OCI-LY3 (cell line): ENCODE measurements around the gene PTK6.

ENCODE experiments used
- H2AFZ ChIP-seq: fragments of 200-600, 300-600 bp; shearing (Covaris generic); 2 replicates; pipeline ENCODE4 v1.6.0; 2014; ENCODE audit warnings: antibody characterized with exemption, low read depth, low read length
- H3K27ac ChIP-seq: fragments of 200-600, 300-600 bp; sonication (generic); 2 replicates; pipeline ENCODE4 v1.5.1; 2014; ENCODE audit warnings: mild to moderate bottlenecking, low read length, moderate library complexity, mixed read lengths
- H3K27me3 ChIP-seq: fragments of 200-600, 300-600 bp; sonication (generic); 2 replicates; pipeline ENCODE4 v1.6.1; 2014; ENCODE audit warnings: low read depth, low read length, mixed read lengths
- H3K36me3 ChIP-seq: fragments of 200-600, 300-600 bp; sonication (generic); replicated peaks from 2 replicates; pipeline ENCODE3; 2014; ENCODE audit warnings: low read depth, low read length, mixed read lengths
- H3K4me1 ChIP-seq: fragments of 300-600, 200-600 bp; sonication (generic); 2 replicates; pipeline ENCODE4 v1.6.1; 2014; ENCODE audit warnings: low read length, mixed read lengths
- H3K4me2 ChIP-seq: fragments of 200-600, 300-600 bp; sonication (generic); 2 replicates; pipeline ENCODE4 v1.6.1; 2014; ENCODE audit warnings: low read length, mixed read lengths
- H3K4me3 ChIP-seq: fragments of 300-600, 200-600 bp; sonication (generic); 2 replicates; pipeline ENCODE4 v1.5.1; 2014; ENCODE audit warnings: antibody characterized with exemption, mild to moderate bottlenecking, low read length, moderate library complexity
- H3K79me2 ChIP-seq: fragments of 300-600, 200-600 bp; shearing (Covaris generic); 2 replicates; pipeline ENCODE4 v1.6.1; 2014; ENCODE audit warnings: mild to moderate bottlenecking, low read length, mixed read lengths
- H3K9ac ChIP-seq: fragments of 300-600, 200-600 bp; shearing (Covaris generic); 2 replicates; pipeline ENCODE4 v1.6.0; 2014; ENCODE audit warnings: mild to moderate bottlenecking, low read length, moderate library complexity
- H3K9me3 ChIP-seq: fragments of 200-600, 300-600 bp; shearing (Covaris generic); 2 replicates; pipeline ENCODE4 v1.6.1; 2014; ENCODE audit warnings: low read length, mixed read lengths; ENCODE audit not compliant: insufficient read depth
- H4K20me1 ChIP-seq: fragments of 200-600, 300-600 bp; sonication (generic); 2 replicates; pipeline ENCODE4 v1.6.1; 2016; ENCODE audit warnings: low read length, mixed read lengths; ENCODE audit not compliant: insufficient read depth
- EZH2phosphoT487 ChIP-seq: fragments of 200-600 bp; shearing (Covaris generic); IDR thresholded peaks from 2 replicates; pipeline ENCODE4 v1.6.1; 2018; ENCODE audit warnings: antibody characterized with exemption, mixed run types, low read depth
- TF ChIP-seq, protein P1 (sequence below): fragments of 200-600, 300-600 bp; sonication (generic); IDR thresholded peaks from 2 replicates; pipeline ENCODE4 v1.5.1; 2014; ENCODE audit warnings: antibody characterized with exemption, low read length, low read depth

Gene PTK6

DNA sequence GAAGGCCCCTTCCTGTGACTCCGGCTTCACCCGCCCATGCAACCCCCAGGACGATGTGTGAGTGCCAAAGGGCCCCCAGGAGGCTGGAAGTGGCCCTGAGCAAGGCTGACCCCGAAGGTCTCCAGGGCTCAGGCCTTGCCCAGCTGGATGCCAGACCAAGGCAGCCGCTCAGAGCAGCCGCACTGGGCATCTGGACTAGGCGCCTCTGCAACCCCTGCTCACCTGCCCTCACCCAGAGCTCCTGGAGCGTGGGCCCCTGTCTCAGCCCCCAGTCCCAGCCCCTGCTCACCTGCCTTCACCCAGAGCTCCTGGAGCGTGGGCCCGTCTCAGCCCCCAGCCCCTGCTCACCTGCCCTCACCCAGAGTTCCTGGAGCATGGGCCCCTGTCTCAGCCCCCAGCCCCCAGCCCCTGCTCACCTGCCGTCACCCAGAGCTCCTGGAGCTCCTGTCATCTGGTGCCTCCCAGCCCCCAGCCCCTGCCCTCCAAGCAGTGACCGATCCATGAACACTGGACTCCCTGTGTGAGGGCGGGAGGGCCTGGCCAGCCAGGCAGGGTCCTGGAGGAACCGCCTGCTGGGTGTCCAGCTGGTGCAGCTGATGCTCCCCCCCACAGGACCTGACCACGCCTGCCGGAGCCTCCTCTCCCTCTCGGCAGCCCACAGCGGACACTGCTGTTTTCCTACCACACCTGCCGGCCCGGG, 9.2 kb upstream of the PTK6 start:
- Histone ChIP-seq H3K4me1 (peaks cover 13% of the 10 kb centered on the region), H3K9me3 (no peaks in the 10 kb centered on the region), H4K20me1 (peaks cover 4% of the 10 kb centered on the region; the same call in 1 of the 2 replicates), H2AFZ (no peak overlapping the region), H3K79me2 (no peaks in the 10 kb centered on the region), H3K36me3 (no peaks in the 10 kb centered on the region), H3K27ac (no peak overlapping the region), H3K27me3 (peaks cover 63% of the 10 kb centered on the region), H3K4me3 (no peak overlapping the region), H3K9ac (no peak overlapping the region), H3K4me2 (no peak overlapping the region)
- TF ChIP-seq, protein P1, sequence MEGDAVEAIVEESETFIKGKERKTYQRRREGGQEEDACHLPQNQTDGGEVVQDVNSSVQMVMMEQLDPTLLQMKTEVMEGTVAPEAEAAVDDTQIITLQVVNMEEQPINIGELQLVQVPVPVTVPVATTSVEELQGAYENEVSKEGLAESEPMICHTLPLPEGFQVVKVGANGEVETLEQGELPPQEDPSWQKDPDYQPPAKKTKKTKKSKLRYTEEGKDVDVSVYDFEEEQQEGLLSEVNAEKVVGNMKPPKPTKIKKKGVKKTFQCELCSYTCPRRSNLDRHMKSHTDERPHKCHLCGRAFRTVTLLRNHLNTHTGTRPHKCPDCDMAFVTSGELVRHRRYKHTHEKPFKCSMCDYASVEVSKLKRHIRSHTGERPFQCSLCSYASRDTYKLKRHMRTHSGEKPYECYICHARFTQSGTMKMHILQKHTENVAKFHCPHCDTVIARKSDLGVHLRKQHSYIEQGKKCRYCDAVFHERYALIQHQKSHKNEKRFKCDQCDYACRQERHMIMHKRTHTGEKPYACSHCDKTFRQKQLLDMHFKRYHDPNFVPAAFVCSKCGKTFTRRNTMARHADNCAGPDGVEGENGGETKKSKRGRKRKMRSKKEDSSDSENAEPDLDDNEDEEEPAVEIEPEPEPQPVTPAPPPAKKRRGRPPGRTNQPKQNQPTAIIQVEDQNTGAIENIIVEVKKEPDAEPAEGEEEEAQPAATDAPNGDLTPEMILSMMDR: no peak
- no peak for TF ChIP-seq EZH2phosphoT487

DNA sequence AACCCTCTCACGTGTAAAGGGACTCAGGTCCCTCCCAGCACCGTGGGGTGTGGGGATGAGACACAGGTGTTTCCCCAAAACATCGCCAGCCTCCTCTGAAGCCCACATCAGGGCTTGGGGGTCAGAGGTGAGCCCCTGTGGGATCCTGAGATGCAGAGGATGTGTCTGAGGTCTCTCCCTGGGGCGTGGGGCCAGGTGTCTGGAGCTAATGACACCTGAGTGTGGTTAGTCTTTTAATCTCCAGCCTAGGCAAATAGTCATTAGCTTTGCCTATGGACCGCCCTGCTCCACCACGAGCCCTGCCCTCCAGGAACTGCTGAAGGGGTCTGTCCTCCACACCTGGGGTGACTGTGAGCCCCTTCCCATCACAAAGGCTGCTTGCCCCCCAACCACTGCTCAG, 8.6 kb upstream of the PTK6 start:
- TF ChIP-seq, protein P1: no peak
- TF ChIP-seq EZH2phosphoT487: no peak
- Histone ChIP-seq H3K4me1 (peaks cover 13% of the 10 kb centered on the region), H3K4me3 (no peak overlapping the region), H3K4me2 (no peak overlapping the region), H3K9me3 (no peaks in the 10 kb centered on the region), H3K36me3 (no peaks in the 10 kb centered on the region), H4K20me1 (no peaks in the 10 kb centered on the region; the same call in 1 of the 2 replicates), H3K9ac (no peak overlapping the region), H3K27me3 (peaks cover 58% of the 10 kb centered on the region), H3K79me2 (no peaks in the 10 kb centered on the region), H2AFZ (no peak overlapping the region), H3K27ac (no peak overlapping the region)

- Histone ChIP-seq H3K36me3 (no peaks in the 10 kb centered on the region), H3K4me2 (no peak overlapping the region), H4K20me1 (no peaks in the 10 kb centered on the region; the same call in 1 of the 2 replicates), H3K9me3 (no peaks in the 10 kb centered on the region), H3K27ac (no peak overlapping the region), H3K4me1 (peaks cover 13% of the 10 kb centered on the region), H3K79me2 (no peaks in the 10 kb centered on the region), H3K27me3 (peaks cover 53% of the 10 kb centered on the region), H2AFZ (no peak overlapping the region), H3K9ac (no peak overlapping the region), H3K4me3 (no peak overlapping the region)
- TF ChIP-seq, protein P1: no peak
- no peak for TF ChIP-seq EZH2phosphoT487
Observed at GRCh38 chr20:63544958-63545516, 7.9 kb upstream of the PTK6 start.

DNA sequence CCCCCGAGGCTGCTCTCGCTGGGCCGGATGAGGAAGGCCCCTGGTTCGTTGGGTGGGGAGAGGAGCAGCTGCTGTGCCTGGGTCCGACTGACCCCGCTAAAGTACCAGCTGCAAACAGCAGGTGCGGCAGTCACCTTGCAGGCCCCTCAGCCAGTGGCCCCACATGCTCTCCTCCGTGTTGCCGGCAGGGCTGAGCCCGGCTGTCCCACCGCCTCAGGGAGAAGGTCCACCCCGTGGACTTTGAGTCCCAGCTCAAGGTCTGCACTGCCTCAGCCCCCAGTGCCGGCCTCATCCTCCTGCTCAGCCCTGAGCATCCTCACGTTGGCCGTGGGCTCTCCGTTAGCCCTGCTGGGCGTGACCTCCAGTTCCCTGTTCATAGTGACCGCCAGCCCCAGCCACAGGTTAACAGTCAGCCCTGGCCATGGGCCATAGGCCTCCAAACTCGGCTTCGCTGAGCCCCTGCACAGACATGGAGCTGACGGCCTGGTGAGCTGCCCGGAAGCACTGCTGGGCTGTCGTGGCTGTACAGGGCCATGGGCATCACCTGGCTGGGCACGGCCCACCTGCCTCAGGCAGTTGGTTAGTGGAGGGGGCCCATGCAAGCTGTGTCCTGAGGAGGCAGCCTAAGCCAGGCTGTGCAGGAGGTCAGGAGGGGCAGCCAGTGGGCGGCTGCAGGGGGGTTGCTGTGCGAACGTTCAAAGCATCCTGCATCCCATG, 7.2 kb upstream of the PTK6 start:
- Histone ChIP-seq H2AFZ (no peak overlapping the region), H3K27me3 (peaks cover 47% of the 10 kb centered on the region), H3K9ac (no peak overlapping the region), H3K4me1 (peaks cover 13% of the 10 kb centered on the region), H3K79me2 (no peaks in the 10 kb centered on the region), H3K4me3 (no peak overlapping the region), H3K9me3 (no peaks in the 10 kb centered on the region), H3K27ac (no peak overlapping the region), H3K4me2 (no peak overlapping the region), H3K36me3 (no peaks in the 10 kb centered on the region), H4K20me1 (no peaks in the 10 kb centered on the region; the same call in 1 of the 2 replicates)
- no peak for TF ChIP-seq EZH2phosphoT487
- TF ChIP-seq, protein P1: no peak
